ENCODE measurements around the gene CREB3L2. TPM values are rescaled to one million over a fixed set of nuclear protein-coding genes. Genes with fewer than 3 reads are reported as not detected.
"Not testable (repeated sequence)": the region's sequence is repeated elsewhere in the genome, so short reads cannot be mapped to it uniquely, and the experiment has no call there.

Gene CREB3L2
- total RNA-seq, 1 donor from 2014 or later: 28.3 TPM

- ATAC-seq: not testable (repeated sequence)
These were observed 12.3 kb upstream of the CREB3L2 start for GRCh38 chr7:138014201-138014600.

- ATAC-seq: no peak
These were observed 7.4 kb upstream of the CREB3L2 start for GRCh38 chr7:138009350-138009653.

DNA sequence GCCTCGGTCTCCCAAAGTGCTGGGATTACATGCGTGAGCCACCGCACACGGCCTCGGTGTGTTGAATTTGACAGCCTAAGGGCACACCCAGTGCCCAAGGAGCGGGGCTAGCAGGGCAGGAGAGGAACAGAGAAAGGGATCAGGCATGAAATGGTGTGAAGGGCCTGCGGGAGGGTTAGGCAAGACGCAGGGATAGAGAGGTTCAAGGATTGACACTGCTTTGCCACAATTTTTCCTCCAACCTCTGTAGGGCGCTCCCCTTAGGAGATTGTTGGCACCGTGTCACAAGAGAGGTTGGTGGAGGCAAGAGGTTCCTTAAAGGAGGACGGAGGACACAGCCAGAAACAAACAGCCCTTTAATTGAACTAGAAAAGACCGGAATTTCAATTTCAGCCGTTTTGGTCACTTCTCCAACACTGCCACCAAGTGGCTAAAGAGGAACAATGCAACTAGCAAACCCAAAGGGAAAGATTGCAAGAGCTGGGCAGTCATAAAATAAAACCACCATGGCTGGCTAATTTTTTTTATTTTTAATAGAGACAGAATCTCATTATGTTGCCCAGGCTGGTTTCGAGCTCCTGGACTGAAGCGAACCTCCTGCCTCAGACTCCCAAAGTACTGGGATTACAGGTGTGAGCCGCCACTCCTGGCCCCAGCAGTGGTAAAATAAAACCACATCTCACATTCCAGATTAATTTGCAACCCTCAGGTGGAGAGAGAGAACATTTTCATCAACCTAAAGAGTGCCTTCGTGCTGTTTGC, 6.9 kb upstream of the CREB3L2 start:
- peak; percentile 76 for ATAC-seq

DNA sequence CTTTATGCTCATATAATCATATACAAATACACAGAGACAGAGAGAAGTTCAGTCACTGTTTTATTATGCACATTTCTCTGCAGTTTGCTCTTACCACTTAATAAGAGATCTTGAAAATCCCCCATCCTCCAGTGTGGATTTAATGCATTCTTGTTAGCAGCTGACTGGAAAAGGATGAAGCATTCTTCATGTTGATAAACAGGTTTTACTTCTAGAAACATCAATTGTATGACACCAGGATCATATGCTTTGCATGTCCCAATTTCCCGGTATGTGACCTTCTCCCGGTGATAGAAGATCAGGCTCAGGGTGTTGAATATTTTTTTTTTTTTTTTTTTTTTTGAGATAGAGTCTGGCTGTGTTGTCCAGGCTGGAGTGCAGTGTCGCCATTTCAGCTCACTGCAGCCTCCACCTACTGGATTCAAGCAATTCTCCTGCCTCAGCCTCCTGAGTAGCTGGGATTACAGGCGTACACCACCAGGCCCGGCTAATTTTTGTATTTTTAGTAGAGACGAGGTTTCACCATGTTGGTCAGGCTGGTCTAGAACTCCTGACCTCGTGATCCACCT, 6.2 kb upstream of the CREB3L2 start:
- peak; percentile 77 for ATAC-seq

- ATAC-seq: no peak
These were observed 4.2 kb upstream of the CREB3L2 start for GRCh38 chr7:138006106-138006505.

GRCh38 chr7:138004936-138005335, 3.0 kb upstream of the CREB3L2 start:
- no peak for ATAC-seq

GRCh38 chr7:138004046-138004445, 2.2 kb upstream of the CREB3L2 start:
- ATAC-seq: no peak

DNA sequence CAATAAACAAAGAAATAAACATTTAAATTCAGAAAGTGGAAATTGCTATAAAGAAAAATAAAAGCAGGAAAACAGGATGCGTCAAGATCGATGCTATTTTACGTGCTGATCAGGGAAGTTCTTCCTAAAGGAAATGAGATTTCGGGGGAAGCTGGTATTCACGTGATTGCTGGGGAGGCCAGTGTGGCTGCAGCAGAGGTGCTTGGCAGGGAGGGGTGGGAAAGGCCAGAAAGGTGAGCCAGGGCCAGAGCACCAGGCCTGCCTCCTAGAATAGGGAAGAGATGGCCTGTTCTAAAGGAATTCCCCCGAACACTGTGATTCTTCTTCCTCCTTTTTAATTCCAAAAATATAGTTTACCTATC, 923 bp upstream of the CREB3L2 start:
- ATAC-seq: no peak

DNA sequence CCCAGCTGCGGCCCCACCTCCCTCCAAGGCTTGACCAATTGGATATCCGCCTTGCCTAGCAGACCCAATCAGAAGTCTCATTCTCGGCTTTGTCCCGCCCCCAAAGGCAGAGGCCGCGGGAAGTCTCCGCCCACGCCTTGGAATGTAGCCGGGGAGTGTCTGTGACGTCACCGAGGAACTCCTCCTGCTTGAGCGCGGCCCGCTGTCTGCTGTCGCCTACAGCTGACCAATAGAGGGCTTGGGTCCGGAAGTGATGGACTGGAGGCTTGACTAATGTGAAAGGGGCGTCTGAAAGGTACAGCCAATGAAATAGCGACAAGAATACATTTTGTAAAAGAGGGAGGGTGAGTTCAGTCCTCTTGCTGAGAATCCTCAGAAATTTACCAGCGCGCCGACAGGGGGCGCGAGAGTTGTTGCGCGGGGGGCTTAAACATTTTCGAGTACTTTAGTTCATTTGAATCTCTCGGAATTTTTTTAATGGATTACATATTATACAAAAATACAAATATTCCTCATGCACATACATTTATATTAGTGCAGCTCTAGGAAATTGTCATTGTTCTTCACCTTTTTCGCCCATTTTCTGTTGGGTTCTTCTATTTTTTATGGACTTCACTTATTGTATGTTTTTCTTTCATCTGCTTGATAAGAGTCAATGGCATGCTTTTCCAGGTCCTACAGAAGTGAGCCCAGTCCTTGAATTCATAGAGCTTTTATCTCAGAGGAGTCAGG, 376 bp upstream of the CREB3L2 start:
- peak; percentile 99 for ATAC-seq

DNA sequence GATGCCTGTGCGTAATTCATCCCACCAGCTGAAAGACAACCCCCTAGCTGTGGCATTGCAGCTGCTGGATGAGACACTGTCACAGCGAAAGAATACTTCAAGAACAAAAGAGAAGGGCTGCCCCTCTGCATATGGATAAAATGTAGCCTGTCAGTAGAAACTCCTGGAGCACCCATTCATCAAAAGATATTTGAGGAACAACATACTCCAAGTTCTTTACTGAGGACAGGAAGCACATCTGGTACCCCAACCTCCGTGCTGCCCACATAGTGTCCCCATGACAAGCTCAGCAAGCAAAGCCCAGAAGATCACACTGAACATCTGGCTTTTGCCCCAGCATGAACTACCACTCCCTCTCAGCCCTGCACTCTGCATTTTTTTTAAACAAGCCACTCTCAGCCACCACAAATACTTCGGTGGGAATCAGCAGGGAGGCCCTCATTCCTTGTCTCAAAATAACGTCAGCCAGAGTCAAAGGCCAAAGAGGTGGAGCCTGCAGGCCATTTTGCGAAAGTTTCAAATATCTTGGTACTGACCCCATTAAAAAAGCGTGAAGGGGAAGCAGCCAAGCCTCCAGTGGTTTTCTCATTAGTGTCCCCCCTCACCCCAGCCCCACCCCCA, 1.7 kb downstream of the CREB3L2 start:
- ATAC-seq: no peak

GRCh38 chr7:137999496-138000080, 2.3 kb downstream of the CREB3L2 start:
- no peak for ATAC-seq

- no peak for ATAC-seq
These were observed 3.6 kb downstream of the CREB3L2 start for GRCh38 chr7:137998250-137998649.

- ATAC-seq: no peak
These were observed 5.0 kb downstream of the CREB3L2 start for GRCh38 chr7:137996871-137997270.

- no peak for ATAC-seq
These were observed 5.5 kb downstream of the CREB3L2 start for GRCh38 chr7:137996386-137996851.

GRCh38 chr7:137994216-137994615, 7.7 kb downstream of the CREB3L2 start:
- ATAC-seq: no peak

DNA sequence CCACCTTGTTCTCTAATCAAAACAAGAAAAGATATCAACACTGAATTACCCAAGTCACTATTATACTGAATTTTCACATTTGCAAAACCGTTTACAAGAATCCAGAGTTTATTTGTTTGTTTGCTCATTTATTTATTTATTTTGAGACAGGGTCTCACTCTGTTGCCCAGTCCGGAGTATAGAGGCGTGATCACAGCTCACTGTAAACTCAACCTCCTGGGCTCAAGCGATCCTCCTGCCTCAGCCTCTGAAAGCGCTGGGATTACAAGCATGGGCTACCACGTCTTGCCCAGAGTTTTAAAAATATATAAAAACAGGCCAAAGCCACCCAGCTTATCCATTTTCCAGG, 8.5 kb downstream of the CREB3L2 start:
- no peak for ATAC-seq

DNA sequence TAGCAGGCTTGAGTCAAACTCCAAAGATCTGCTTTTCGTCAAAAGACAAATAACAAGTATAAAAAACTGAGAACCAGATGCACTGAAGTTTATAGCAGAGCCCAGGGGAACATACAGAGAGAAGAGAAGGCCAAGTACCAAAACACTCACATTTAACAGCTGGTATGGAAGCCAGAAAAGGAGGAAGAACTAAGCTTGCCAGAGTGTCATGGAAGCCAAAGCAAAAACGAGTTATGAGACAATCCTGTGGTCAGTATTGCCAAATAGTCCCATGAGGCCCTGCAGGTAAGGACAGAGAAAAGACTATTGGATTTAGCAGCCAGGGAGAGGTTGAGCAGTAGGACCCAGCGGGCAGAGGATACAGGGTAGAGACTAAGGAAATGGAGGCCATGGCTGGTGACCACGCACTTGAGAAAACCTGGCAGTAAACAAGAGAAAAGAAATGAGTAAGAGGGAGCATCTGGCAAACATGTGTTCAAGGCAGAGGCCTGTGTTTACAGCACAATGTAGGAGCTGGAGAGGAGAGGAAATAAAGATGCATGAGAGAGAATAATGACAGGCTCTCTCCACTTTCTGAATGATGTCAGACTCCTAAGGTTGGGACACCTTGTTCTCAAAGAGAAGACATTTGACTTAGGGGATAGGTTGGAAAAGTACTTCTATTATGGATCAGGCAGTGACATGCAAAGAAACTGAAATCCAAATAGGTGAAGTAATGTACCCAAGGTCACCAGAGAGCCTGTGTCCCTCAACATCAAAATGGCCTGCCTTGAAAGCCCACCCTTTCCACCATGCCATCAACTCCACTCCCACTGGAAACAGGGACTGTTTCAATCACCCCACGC, 9.1 kb downstream of the CREB3L2 start:
- peak; percentile 54 for ATAC-seq

- no peak for ATAC-seq
These were observed 9.8 kb downstream of the CREB3L2 start for GRCh38 chr7:137992104-137992549.

GRCh38 chr7:137990251-137990941, 11.5 kb downstream of the CREB3L2 start:
- ATAC-seq: peak; percentile 83

DNA sequence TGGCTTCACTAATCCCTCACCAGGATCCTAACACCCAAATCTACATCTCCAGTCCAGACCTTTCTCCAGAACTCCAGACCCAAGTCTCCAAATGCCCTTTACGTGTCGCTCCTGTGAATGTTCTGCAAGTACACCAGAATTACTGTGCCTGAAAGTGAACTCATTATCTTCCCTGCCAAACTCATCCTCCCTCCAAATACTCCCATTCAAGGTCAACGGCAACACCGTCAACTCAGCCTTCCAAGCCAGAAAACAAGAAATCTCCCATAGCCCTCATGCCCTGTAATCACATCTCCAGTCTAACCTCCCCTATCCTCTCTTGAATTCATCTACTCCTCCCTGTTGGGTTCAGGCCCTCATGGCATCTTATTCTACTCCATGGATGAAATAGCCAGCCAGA, 12.3 kb downstream of the CREB3L2 start:
- ATAC-seq: no peak

DNA sequence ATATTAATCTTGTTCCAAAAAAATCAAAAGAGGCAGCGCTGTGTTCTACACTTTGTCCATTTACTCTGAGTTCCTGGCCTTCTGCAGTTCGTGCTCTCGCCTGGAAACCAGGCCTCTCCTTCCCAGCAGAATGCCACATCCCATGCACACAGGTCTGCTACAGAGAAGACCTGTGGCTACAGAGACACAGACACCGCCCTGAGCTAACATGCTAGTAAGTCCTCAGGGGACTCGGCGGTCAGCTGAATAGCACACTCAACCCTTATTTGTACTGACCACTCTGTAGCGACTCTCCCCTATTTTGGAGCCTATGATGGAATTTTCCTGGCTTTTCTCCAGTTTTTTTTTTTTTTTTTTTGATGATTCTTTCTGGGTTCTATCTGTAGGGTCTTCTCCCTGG, 12.8 kb downstream of the CREB3L2 start:
- no peak for ATAC-seq

GRCh38 chr7:137987968-137988367, 13.9 kb downstream of the CREB3L2 start:
- ATAC-seq: no peak

All from esophagus mucosa (tissue), 1 donor.